DOHH2 (cell line): Measurements from ENCODE around the gene PRSS3.
"Not testable (repeated sequence)": the region's sequence is repeated elsewhere in the genome, so short reads cannot be mapped to it uniquely, and the experiment has no call there.

Source experiments
- H3F3A ChIP-seq: fragments of 200-600 bp; sonication (generic), shearing (Covaris generic); 2 replicates; pipeline ENCODE4 v1.6.0; 2016; ENCODE audit warnings: antibody characterized with exemption, mild to moderate bottlenecking; ENCODE audit not compliant: control insufficient read depth, insufficient read depth
- H3K27ac ChIP-seq: fragments of 200-600 bp; sonication (generic); 2 replicates; pipeline ENCODE4 v1.5.1; 2014; ENCODE audit warnings: low read depth, mild to moderate bottlenecking, low read length, moderate library complexity
- H3K27me3 ChIP-seq: fragments of 200-600 bp; sonication (generic); 2 replicates; pipeline ENCODE4 v1.6.1; 2014; ENCODE audit warnings: mild to moderate bottlenecking, low read length, mixed read lengths; ENCODE audit not compliant: control insufficient read depth
- H3K36me3 ChIP-seq: fragments of 200-600 bp; sonication (generic); 2 replicates; pipeline ENCODE4 v1.6.1; 2014; ENCODE audit warnings: mild to moderate bottlenecking, low read length, moderate library complexity, mixed read lengths; ENCODE audit not compliant: control insufficient read depth
- H3K4me1 ChIP-seq: fragments of 200-600 bp; sonication (generic); 2 replicates; pipeline ENCODE4 v1.6.1; 2014; ENCODE audit warnings: mild to moderate bottlenecking, low read length, mixed read lengths; ENCODE audit not compliant: control insufficient read depth
- H3K4me2 ChIP-seq: fragments of 200-600 bp; sonication (generic); 2 replicates; pipeline ENCODE4 v1.6.0; 2014; ENCODE audit warnings: mild to moderate bottlenecking, low read length, moderate library complexity
- H3K4me3 ChIP-seq: fragments of 200-600 bp; sonication (generic); 2 replicates; pipeline ENCODE4 v1.5.1; 2014; ENCODE audit warnings: mild to moderate bottlenecking, low read length, mixed read lengths
- H3K79me2 ChIP-seq: fragments of 200-600 bp; sonication (generic); 2 replicates; pipeline ENCODE4 v1.6.1; 2014; ENCODE audit warnings: mild to moderate bottlenecking, low read length, mixed read lengths; ENCODE audit not compliant: control insufficient read depth
- H3K9me2 ChIP-seq: fragments of 200-600 bp; sonication (generic); replicated peaks from 2 replicates; pipeline ENCODE4 v1.6.1; 2014; ENCODE audit warnings: mild to moderate bottlenecking, low read length, mixed read lengths; ENCODE audit not compliant: control insufficient read depth
- H3K9me3 ChIP-seq: fragments of 200-600 bp; sonication (generic); 2 replicates; pipeline ENCODE4 v1.6.1; 2014; ENCODE audit warnings: antibody characterized with exemption, low read length, mixed read lengths; ENCODE audit not compliant: control insufficient read depth, insufficient read depth
- H4K20me1 ChIP-seq: fragments of 200-600 bp; sonication (generic); 2 replicates; pipeline ENCODE4 v1.6.0; 2014; ENCODE audit warnings: low read depth, mild to moderate bottlenecking, antibody characterized with exemption, low read length, moderate library complexity; ENCODE audit not compliant: control insufficient read depth, insufficient read depth
- EZH2phosphoT487 ChIP-seq: fragments of 200-600 bp; sonication (generic); IDR thresholded peaks from 2 replicates; pipeline ENCODE4 v1.6.1; 2017; ENCODE audit warnings: borderline replicate concordance, mild to moderate bottlenecking, antibody characterized with exemption, low read length, moderate library complexity, mixed read lengths
- TF ChIP-seq, protein P1 (sequence below): fragments of 200-600 bp; sonication (generic); IDR thresholded peaks from one replicate; pipeline ENCODE4 v1.5.1; 2014; ENCODE audit warnings: antibody characterized with exemption, mild to moderate bottlenecking, low read depth, low read length; ENCODE audit not compliant: poor library complexity, severe bottlenecking

Gene PRSS3

DNA sequence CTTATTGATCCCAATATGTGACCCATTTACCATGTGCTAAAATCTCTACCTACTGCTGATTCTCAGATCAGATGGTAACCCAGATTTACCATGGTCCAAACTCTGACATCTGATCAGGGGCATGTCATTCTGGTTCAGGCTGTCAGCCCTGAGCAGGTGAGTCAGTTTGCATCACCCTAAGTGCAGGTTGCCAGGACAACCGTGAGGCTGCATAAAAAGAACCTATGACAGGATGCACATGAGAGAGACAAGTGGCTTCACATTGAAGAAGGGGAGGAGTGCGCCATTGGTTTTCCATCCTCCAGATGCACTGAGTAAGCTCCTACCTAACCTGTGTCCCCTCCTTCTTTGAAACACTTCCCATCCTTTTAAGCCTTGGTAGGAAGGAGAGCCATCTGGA lies 801 bp upstream of the PRSS3 start:
- Histone ChIP-seq H3K27ac (no peak overlapping the region), H3K27me3 (no peaks in the 10 kb centered on the region; the same call in 1 of the 2 replicates), H3K9me3 (no peaks in the 10 kb centered on the region), H3K4me3 (no peak overlapping the region), H3K79me2 (no peaks in the 10 kb centered on the region), H3K4me2 (no peak overlapping the region), H4K20me1 (no peaks in the 10 kb centered on the region), H3F3A (no peaks in the 10 kb centered on the region), H3K4me1 (peaks cover 3% of the 10 kb centered on the region; the same call in 1 of the 2 replicates), H3K9me2 (no peaks in the 10 kb centered on the region), H3K36me3 (no peaks in the 10 kb centered on the region)
- TF ChIP-seq EZH2phosphoT487, result no peak
- TF ChIP-seq, protein P1, sequence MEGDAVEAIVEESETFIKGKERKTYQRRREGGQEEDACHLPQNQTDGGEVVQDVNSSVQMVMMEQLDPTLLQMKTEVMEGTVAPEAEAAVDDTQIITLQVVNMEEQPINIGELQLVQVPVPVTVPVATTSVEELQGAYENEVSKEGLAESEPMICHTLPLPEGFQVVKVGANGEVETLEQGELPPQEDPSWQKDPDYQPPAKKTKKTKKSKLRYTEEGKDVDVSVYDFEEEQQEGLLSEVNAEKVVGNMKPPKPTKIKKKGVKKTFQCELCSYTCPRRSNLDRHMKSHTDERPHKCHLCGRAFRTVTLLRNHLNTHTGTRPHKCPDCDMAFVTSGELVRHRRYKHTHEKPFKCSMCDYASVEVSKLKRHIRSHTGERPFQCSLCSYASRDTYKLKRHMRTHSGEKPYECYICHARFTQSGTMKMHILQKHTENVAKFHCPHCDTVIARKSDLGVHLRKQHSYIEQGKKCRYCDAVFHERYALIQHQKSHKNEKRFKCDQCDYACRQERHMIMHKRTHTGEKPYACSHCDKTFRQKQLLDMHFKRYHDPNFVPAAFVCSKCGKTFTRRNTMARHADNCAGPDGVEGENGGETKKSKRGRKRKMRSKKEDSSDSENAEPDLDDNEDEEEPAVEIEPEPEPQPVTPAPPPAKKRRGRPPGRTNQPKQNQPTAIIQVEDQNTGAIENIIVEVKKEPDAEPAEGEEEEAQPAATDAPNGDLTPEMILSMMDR, result no peak

DNA sequence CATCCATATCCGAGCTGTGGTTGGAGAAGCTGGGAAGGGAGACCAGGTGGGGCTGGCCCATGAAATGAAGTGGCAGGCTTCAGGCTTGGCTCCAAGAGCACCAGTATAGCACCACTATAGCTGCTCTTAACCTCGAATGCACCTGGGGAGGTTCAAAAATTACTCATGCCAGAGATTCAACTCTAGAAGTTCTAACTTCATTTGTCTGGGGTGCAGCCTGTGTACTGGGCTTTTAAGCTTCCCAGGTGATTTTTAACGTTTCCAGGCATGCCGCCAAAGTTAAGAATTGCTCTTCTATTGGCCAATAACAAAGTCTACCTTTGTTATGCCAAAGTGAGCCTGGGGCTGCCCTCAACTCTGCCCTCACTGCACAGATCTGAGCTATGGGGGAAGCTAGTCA lies 458 bp downstream of the PRSS3 start:
- no peaks in the 10 kb centered on the region for H4K20me1 ChIP-seq
- H3K4me1 ChIP-seq, result peaks cover 3% of the 10 kb centered on the region; the same call in 1 of the 2 replicates
- H3K9me2 ChIP-seq, result no peaks in the 10 kb centered on the region
- no peak overlapping the region for H3K4me3 ChIP-seq
- H3K36me3 ChIP-seq, result no peaks in the 10 kb centered on the region
- no peaks in the 10 kb centered on the region for H3K79me2 ChIP-seq
- H3K9me3 ChIP-seq, result no peaks in the 10 kb centered on the region
- no peak overlapping the region for H3K4me2 ChIP-seq
- TF ChIP-seq, protein P1, result no peak
- no peak for TF ChIP-seq EZH2phosphoT487
- no peaks in the 10 kb centered on the region; the same call in 1 of the 2 replicates for H3K27me3 ChIP-seq
- H3K27ac ChIP-seq, result no peak overlapping the region
- no peaks in the 10 kb centered on the region for H3F3A ChIP-seq

DNA sequence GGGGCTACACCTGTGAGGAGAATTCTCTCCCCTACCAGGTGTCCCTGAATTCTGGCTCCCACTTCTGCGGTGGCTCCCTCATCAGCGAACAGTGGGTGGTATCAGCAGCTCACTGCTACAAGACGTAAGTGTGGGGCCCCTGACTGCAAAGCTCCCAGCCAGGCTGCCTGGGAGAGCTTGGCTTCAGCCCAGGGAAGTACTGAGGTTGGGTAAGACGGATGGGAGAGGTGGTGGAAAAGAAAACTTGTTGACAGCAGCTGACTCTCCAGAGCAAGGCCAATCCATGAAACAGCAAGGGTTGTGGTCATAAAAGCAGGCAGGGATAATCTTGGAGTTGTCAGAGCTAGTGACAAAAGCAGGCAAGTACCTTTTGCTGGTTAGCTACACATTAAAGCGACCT lies 1.3 kb downstream of the PRSS3 start:
- H3F3A ChIP-seq, H3K9me3 ChIP-seq, H3K27me3 ChIP-seq, H3K9me2 ChIP-seq, H3K4me1 ChIP-seq, H3K27ac ChIP-seq, H4K20me1 ChIP-seq, H3K4me2 ChIP-seq, H3K4me3 ChIP-seq, H3K79me2 ChIP-seq, H3K36me3 ChIP-seq: not testable (repeated sequence)

DNA sequence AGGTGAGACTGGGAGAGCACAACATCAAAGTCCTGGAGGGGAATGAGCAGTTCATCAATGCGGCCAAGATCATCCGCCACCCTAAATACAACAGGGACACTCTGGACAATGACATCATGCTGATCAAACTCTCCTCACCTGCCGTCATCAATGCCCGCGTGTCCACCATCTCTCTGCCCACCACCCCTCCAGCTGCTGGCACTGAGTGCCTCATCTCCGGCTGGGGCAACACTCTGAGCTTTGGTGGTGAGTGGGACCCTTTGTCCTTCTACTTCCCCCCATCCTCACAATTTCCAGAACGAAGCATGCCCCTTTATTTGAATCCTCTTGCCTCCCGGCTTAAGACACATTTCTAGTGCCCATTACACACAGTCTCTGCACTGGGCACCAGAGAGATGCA lies 2.5 kb downstream of the PRSS3 start:
- no peaks in the 10 kb centered on the region for H3K4me1 ChIP-seq
- H3K27me3 ChIP-seq, result no peaks in the 10 kb centered on the region; the same call in 1 of the 2 replicates
- no peaks in the 10 kb centered on the region for H3F3A ChIP-seq
- H3K4me3 ChIP-seq, result no peak overlapping the region
- no peaks in the 10 kb centered on the region for H3K9me3 ChIP-seq
- no peaks in the 10 kb centered on the region for H3K79me2 ChIP-seq
- H3K9me2 ChIP-seq, result no peaks in the 10 kb centered on the region
- TF ChIP-seq, protein P1, result no peak
- TF ChIP-seq EZH2phosphoT487, result no peak
- H3K27ac ChIP-seq, result no peak overlapping the region
- H3K4me2 ChIP-seq, result no peak overlapping the region
- no peaks in the 10 kb centered on the region for H4K20me1 ChIP-seq
- no peaks in the 10 kb centered on the region for H3K36me3 ChIP-seq
